ENCODE measurements around the gene SEMA3G. TPM values are rescaled to one million over a fixed set of nuclear protein-coding genes. Genes with fewer than 3 reads are reported as not detected.

Gene SEMA3G
- total and polyA plus RNA-seq, 2 donors (not counting 1 experiment from before 2014, with no cell fraction given): 0.02 to 0.17 TPM

DNA sequence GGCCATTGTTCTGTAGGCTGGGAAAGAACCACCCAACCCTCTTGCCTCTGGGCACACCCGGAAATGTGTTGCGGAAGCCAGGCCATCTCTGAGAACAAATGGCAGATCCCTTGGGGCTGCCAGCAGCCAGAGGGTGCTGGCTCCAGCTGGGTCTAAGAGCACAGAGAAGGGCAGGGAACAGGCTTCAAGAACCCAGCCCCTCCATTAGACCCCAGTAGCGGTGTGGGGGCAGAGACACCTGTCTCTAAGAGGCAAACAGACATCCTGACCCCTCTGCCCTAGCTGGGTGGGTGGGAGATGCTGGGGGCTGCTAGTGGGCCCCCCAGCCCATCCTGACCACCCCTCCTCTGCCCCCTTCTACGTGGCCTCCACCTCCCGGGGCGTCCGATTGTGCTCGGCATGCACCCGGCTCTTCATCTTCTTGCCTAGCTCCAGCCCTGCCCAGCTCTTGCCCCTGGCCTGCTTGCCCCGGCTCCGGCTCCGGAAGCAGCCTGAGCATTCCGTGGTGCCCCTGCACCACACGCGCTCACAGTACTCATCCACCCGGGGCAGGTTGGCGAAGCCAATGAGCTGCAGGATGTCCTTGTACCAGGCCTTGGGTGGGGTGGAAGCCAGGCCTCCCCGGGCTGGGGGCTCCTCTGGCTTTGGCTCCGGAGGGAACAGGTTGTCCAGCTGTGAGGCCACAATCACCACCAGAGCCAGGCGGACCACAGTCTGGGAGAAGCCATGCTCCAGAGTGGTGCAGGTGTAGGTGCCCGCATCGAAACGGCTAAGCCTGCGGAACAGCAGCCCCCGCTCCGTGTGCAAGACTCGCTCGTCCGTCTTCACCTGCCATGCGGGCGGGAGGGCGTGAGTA lies 9.4 kb downstream of the SEMA3G start:
- DNase-seq (ENCODE audit: low read depth in 2 of 2): no peak
- no peak for TF ChIP-seq EZH2 (IDR thresholded peaks at IDR 0.05; ENCODE audit: low read length, missing control alignments)
- TF ChIP-seq, protein P1, sequence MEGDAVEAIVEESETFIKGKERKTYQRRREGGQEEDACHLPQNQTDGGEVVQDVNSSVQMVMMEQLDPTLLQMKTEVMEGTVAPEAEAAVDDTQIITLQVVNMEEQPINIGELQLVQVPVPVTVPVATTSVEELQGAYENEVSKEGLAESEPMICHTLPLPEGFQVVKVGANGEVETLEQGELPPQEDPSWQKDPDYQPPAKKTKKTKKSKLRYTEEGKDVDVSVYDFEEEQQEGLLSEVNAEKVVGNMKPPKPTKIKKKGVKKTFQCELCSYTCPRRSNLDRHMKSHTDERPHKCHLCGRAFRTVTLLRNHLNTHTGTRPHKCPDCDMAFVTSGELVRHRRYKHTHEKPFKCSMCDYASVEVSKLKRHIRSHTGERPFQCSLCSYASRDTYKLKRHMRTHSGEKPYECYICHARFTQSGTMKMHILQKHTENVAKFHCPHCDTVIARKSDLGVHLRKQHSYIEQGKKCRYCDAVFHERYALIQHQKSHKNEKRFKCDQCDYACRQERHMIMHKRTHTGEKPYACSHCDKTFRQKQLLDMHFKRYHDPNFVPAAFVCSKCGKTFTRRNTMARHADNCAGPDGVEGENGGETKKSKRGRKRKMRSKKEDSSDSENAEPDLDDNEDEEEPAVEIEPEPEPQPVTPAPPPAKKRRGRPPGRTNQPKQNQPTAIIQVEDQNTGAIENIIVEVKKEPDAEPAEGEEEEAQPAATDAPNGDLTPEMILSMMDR (conservative IDR thresholded peaks at IDR 0.05 in 1 of 2, IDR thresholded peaks at IDR 0.05 in 1 of 2; ENCODE audit: low read depth in 1 of 2, low read length in 2 of 2): no peak
- H4K20me1 ChIP-seq (ENCODE audit: control insufficient read depth, extremely low read depth, insufficient read depth, low read length): no peaks in the 10 kb centered on the region

GRCh38 chr3:52434491-52435115 lies 10.3 kb downstream of the SEMA3G start:
- Histone ChIP-seq H3K9me3 (ENCODE audit: control insufficient read depth, insufficient read depth, low read depth, low read length) (no peaks in the 10 kb centered on the region), H3K4me3 (replicated peaks in 1 of 4; ENCODE audit: control extremely low read depth in 1 of 4, insufficient read depth in 1 of 4, low read depth in 3 of 4, low read length in 4 of 4) (no peak overlapping the region), H3K9ac (ENCODE audit: insufficient read depth, low read length) (no peak overlapping the region), H3K27ac (ENCODE audit: insufficient read depth, low read length) (no peak overlapping the region), H3K4me2 (ENCODE audit: extremely low read depth, insufficient read depth, low read length) (no peak overlapping the region), H3K4me1 (ENCODE audit: control insufficient read depth, extremely low read depth, insufficient read depth, low read length) (no peaks in the 10 kb centered on the region), H3K27me3 (ENCODE audit: control insufficient read depth, insufficient read depth, low read length) (peaks cover 9% of the 10 kb centered on the region), H3K79me2 (ENCODE audit: control insufficient read depth, insufficient read depth, low read length) (no peaks in the 10 kb centered on the region), H2AFZ (ENCODE audit: low read length) (no peak overlapping the region), H3K36me3 (ENCODE audit: control insufficient read depth, insufficient read depth, low read length) (no peaks in the 10 kb centered on the region), H4K20me1 (ENCODE audit: control insufficient read depth, extremely low read depth, insufficient read depth, low read length) (no peaks in the 10 kb centered on the region)
- TF ChIP-seq, protein P1 (conservative IDR thresholded peaks at IDR 0.05 in 1 of 2, IDR thresholded peaks at IDR 0.05 in 1 of 2; ENCODE audit: low read depth in 1 of 2, low read length in 2 of 2): no peak
- no peak for TF ChIP-seq EZH2 (IDR thresholded peaks at IDR 0.05; ENCODE audit: low read length, missing control alignments)
- no peak for DNase-seq (ENCODE audit: low read depth in 2 of 2)

More for the DNA sequence above, 9.4 kb downstream of the SEMA3G start:
- Histone ChIP-seq H3K79me2 (ENCODE audit: control insufficient read depth, insufficient read depth, low read length) (no peaks in the 10 kb centered on the region), H3K9me3 (ENCODE audit: control insufficient read depth, insufficient read depth, low read depth, low read length) (no peaks in the 10 kb centered on the region), H3K9ac (ENCODE audit: insufficient read depth, low read length) (no peak overlapping the region), H3K27me3 (ENCODE audit: control insufficient read depth, insufficient read depth, low read length) (peaks cover 9% of the 10 kb centered on the region), H3K27ac (ENCODE audit: insufficient read depth, low read length) (no peak overlapping the region), H3K4me1 (ENCODE audit: control insufficient read depth, extremely low read depth, insufficient read depth, low read length) (no peaks in the 10 kb centered on the region), H2AFZ (ENCODE audit: low read length) (no peak overlapping the region), H3K4me3 (replicated peaks in 1 of 4; ENCODE audit: control extremely low read depth in 1 of 4, insufficient read depth in 1 of 4, low read depth in 3 of 4, low read length in 4 of 4) (no peak overlapping the region), H3K4me2 (ENCODE audit: extremely low read depth, insufficient read depth, low read length) (no peak overlapping the region), H3K36me3 (ENCODE audit: control insufficient read depth, insufficient read depth, low read length) (no peaks in the 10 kb centered on the region)

- H3K9ac ChIP-seq (ENCODE audit: insufficient read depth, low read length): no peak overlapping the region
- no peaks in the 10 kb centered on the region for H4K20me1 ChIP-seq (ENCODE audit: control insufficient read depth, extremely low read depth, insufficient read depth, low read length)
- H3K9me3 ChIP-seq (ENCODE audit: control insufficient read depth, insufficient read depth, low read depth, low read length): no peaks in the 10 kb centered on the region
- TF ChIP-seq, protein P1 (conservative IDR thresholded peaks at IDR 0.05 in 1 of 2, IDR thresholded peaks at IDR 0.05 in 1 of 2; ENCODE audit: low read depth in 1 of 2, low read length in 2 of 2): no peak
- TF ChIP-seq EZH2 (IDR thresholded peaks at IDR 0.05; ENCODE audit: low read length, missing control alignments): no peak
- no peak overlapping the region for H3K27ac ChIP-seq (ENCODE audit: insufficient read depth, low read length)
- no peak overlapping the region for H3K4me3 ChIP-seq (replicated peaks in 1 of 4; ENCODE audit: control extremely low read depth in 1 of 4, insufficient read depth in 1 of 4, low read depth in 3 of 4, low read length in 4 of 4)
- no peak for DNase-seq (ENCODE audit: low read depth in 2 of 2)
- H3K27me3 ChIP-seq (ENCODE audit: control insufficient read depth, insufficient read depth, low read length): peaks cover 9% of the 10 kb centered on the region
- no peaks in the 10 kb centered on the region for H3K4me1 ChIP-seq (ENCODE audit: control insufficient read depth, extremely low read depth, insufficient read depth, low read length)
- no peaks in the 10 kb centered on the region for H3K36me3 ChIP-seq (ENCODE audit: control insufficient read depth, insufficient read depth, low read length)
- H2AFZ ChIP-seq (ENCODE audit: low read length): no peak overlapping the region
- H3K4me2 ChIP-seq (ENCODE audit: extremely low read depth, insufficient read depth, low read length): no peak overlapping the region
- no peaks in the 10 kb centered on the region for H3K79me2 ChIP-seq (ENCODE audit: control insufficient read depth, insufficient read depth, low read length)
These were observed 10.9 kb downstream of the SEMA3G start for GRCh38 chr3:52433996-52434479.
